Brain microvascular endothelial cell (primary cell): ENCODE measurements around the gene AIRE.

Source experiments
- DNase-seq: peaks from one replicate; pipeline ENCODE4 v3.0.0-alpha.2; 2020
- H3K27ac ChIP-seq: fragments of 250-450 bp; sonication (Bioruptor Pico); 2 replicates; pipeline ENCODE4 v1.5.1; 2020; ENCODE audit warnings: mild to moderate bottlenecking, moderate library complexity
- H3K27me3 ChIP-seq: fragments of 250-450 bp; sonication (Bioruptor Pico); replicated peaks from 2 replicates; pipeline ENCODE4 v1.5.1; 2020; ENCODE audit warnings: mild to moderate bottlenecking
- H3K36me3 ChIP-seq: fragments of 250-450 bp; sonication (Bioruptor Pico); replicated peaks from 2 replicates; pipeline ENCODE4 v1.5.1; 2020; ENCODE audit warnings: mild to moderate bottlenecking
- H3K4me3 ChIP-seq: 2 replicates; pipeline ENCODE4 v1.5.1; 2011; ENCODE audit warnings: low read depth, mild to moderate bottlenecking, control low read depth, low read length, moderate library complexity
- in situ Hi-C: cut with HindIII; loops from 2 replicates; pipeline ENCODE4 v1.10.0; 2017; ENCODE audit warnings: low sequenced_read_pairs, low pct_ligation_motif_present
- TF ChIP-seq, protein P1 (sequence below): IDR thresholded peaks from 2 replicates; pipeline ENCODE4 v1.5.1; 2011; ENCODE audit warnings: low read depth, mild to moderate bottlenecking, moderate library complexity, low read length, control low read depth, inconsistent platforms; ENCODE audit errors: missing control alignments

The AIRE gene

DNA sequence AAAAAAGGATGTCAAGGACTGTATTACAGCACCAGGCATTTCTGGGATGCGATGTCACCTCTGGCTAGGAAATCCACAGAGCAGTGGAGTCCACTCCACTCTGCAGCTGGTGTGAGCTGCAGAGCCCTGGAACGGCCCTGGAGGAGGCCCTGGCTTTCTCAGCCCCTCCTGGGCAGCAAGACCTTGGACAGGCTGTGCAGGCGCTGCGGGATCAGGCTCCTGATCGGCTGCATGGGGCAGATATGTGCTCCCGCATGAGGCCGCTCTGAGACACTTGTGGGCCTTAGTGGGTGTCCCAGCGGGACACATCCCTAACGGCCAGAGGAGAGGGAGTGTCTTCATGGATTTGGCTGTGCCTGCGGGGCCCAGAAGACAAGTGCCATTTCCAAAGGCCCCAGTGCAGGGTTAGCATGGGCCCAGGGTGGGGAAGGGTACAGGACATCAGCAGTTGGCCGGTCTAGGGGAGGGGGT, 30.1 kb upstream of the AIRE start:
- Histone ChIP-seq H3K4me3 (no peak overlapping the region), H3K27ac (no peak overlapping the region), H3K27me3 (no peaks in the 10 kb centered on the region), H3K36me3 (no peaks in the 10 kb centered on the region)
- no peak for DNase-seq
- TF ChIP-seq, protein P1, sequence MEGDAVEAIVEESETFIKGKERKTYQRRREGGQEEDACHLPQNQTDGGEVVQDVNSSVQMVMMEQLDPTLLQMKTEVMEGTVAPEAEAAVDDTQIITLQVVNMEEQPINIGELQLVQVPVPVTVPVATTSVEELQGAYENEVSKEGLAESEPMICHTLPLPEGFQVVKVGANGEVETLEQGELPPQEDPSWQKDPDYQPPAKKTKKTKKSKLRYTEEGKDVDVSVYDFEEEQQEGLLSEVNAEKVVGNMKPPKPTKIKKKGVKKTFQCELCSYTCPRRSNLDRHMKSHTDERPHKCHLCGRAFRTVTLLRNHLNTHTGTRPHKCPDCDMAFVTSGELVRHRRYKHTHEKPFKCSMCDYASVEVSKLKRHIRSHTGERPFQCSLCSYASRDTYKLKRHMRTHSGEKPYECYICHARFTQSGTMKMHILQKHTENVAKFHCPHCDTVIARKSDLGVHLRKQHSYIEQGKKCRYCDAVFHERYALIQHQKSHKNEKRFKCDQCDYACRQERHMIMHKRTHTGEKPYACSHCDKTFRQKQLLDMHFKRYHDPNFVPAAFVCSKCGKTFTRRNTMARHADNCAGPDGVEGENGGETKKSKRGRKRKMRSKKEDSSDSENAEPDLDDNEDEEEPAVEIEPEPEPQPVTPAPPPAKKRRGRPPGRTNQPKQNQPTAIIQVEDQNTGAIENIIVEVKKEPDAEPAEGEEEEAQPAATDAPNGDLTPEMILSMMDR = no peak
- in situ Hi-C loops = no loop called here

DNA sequence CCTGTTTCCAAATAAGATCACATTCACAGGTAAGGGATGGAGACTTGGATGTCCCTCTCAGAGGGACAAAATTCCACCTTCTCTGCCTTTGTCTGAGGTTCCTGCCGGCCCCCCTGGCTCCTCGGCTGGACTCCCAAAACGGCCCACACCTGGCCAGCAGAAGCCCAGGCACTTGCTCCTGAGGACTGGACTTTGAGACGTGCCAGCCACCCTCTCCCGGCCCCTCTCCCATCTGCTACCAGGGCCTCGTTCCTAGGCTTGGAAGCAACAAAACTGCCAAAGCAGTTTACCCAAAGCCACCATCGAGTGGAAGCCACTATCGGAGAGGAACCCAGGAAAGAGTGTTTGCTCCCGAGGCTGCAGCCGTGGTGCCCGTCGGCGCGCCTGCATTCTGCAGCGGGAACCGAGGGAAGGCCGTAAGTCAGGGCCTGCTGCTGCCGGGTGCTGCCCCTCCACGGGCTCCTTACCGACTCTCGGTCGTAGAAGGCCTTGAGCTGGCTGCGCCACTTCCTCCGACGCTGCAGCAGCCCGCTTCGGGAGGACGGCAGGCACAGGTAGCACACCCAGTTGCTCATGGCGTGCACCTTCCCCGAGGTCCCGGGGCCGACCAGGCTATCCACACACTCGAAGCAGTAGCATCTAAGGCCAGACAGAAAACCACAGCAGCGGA, 27.5 kb upstream of the AIRE start:
- TF ChIP-seq, protein P1 = no peak
- H3K27ac ChIP-seq = no peak overlapping the region
- no peaks in the 10 kb centered on the region for H3K27me3 ChIP-seq
- H3K36me3 ChIP-seq = no peaks in the 10 kb centered on the region
- no peak overlapping the region for H3K4me3 ChIP-seq
- in situ Hi-C loops = no loop called here
- no peak for DNase-seq

DNA sequence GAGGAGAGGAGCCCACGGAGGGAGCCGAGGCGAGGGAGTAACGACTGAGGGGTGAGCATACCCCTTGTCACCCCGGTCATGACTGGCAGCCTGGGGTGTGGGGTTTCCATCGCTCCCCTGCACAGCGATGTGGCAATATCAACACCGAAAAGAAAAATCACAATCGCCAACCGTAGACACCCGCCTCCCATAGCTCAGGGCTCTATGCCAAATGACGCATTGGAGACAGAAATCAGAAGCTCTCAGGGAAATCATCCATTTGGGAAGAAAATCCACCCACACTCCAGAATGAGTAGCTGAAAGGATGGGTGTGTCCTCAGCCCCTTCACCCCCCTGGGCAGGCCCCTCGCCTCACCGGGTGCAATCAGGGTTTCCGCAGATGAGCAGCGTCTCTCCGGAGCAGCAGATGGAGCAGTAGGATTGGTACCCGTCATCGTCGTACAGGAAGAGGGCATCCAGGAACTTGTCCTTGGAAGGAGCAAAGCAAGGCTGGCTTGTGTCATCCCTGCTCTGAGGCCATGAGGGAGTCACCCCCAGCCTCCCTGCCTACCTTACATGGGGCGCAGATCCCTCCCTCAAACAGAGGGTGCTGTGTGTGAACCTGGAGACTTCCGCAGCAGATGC, 26.5 kb upstream of the AIRE start:
- TF ChIP-seq, protein P1 = no peak
- Histone ChIP-seq H3K27me3 (no peaks in the 10 kb centered on the region), H3K4me3 (no peak overlapping the region), H3K36me3 (no peaks in the 10 kb centered on the region), H3K27ac (no peak overlapping the region)
- in situ Hi-C loops = no loop called here
- DNase-seq = no peak

DNA sequence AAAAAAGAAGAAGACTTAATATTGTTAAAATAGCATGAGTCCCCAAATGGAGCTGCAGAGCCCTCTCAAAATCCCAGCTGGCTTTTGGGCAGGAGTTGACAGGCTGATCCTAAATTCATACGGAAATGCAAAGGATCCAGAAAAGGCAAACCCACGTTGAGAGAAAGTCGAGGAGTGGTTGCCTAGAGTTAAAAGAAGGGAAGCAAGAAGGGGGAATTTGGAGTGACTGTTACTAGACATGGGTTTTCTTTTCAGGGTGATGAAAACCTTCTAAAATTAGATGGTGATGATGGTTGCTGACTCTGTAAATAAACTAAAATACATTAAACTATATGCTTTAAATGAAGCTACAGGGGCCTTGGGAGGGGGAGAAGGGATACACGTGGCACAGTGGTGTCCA, 25.6 kb upstream of the AIRE start:
- Histone ChIP-seq H3K27me3 (no peaks in the 10 kb centered on the region), H3K4me3 (no peak overlapping the region), H3K27ac (no peak overlapping the region), H3K36me3 (no peaks in the 10 kb centered on the region)
- no peak for DNase-seq
- TF ChIP-seq, protein P1 = no peak
- in situ Hi-C loops = no loop called here

DNA sequence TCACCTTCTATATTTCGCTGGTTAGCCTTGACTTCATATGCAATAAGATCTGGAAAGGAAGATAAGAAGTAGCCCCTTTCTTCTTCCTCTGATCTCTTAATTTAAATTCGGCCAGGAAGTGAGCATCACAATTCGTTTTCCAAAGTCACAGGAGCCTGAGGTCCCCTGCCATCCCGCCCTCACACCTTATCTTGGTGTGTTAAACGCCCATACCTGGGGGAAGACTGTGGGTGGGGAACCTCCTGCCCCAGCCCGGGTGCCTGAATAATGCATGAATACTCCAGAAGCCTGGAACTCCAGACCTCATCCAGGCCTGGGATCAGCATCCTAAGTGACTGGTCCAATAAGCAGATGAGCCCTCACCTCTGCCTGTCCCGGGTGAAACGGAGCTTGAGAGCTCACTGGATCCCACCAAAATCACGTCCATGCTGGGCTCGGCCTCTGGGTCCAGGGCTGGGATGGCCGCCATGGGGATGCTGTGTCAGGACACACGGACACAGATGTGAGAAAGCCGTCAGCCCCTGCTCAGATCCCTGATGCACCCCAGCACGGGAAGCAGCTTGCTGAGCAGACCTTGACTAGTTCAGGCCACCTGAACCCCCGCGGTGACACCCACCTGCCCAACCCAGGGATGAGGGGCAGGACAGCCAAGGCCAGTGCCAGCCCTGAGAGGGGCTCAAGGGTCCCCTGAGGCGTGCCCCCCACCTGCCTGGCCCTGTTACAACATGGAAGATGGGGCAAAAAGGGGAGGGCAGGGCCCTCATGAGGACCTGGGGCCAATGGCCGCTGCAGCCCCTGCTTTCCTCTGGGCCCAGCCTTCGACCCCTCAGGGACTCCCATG, 24.7 kb upstream of the AIRE start:
- in situ Hi-C loops = no loop called here
- Histone ChIP-seq H3K36me3 (no peaks in the 10 kb centered on the region), H3K4me3 (no peak overlapping the region), H3K27me3 (no peaks in the 10 kb centered on the region), H3K27ac (no peak overlapping the region)
- no peak for DNase-seq
- TF ChIP-seq, protein P1 = no peak
